Activated T-cell treated with anti-CD3 and anti-CD28 coated beads, Interleukin-2, amount 50 U/mL, for 24 hours (primary cell): ENCODE data around the gene NR3C1.

ENCODE experiments used
- DNase-seq: peaks from one replicate; pipeline ENCODE4 v3.0.0-alpha.2; 2020
- H3K27ac Mint-ChIP-seq: 2 replicates; pipeline ENCODE4 v1.8.0; 2020; ENCODE audit warnings: mild to moderate bottlenecking, mixed read lengths
- H3K27me3 Mint-ChIP-seq: 2 replicates; pipeline ENCODE4 v1.8.0; 2020; ENCODE audit warnings: mixed read lengths
- H3K36me3 Mint-ChIP-seq: 2 replicates; pipeline ENCODE4 v1.8.0; 2020; ENCODE audit warnings: low read depth, mixed read lengths
- H3K4me1 Mint-ChIP-seq: 2 replicates; pipeline ENCODE4 v1.8.0; 2020; ENCODE audit warnings: low read depth, mixed read lengths
- H3K4me3 Mint-ChIP-seq: 2 replicates; pipeline ENCODE4 v1.8.0; 2020; ENCODE audit warnings: mild to moderate bottlenecking, moderate library complexity, mixed read lengths
- H3K9me3 Mint-ChIP-seq: 2 replicates; pipeline ENCODE4 v1.8.0; 2020; ENCODE audit warnings: mixed read lengths

Gene NR3C1

DNA sequence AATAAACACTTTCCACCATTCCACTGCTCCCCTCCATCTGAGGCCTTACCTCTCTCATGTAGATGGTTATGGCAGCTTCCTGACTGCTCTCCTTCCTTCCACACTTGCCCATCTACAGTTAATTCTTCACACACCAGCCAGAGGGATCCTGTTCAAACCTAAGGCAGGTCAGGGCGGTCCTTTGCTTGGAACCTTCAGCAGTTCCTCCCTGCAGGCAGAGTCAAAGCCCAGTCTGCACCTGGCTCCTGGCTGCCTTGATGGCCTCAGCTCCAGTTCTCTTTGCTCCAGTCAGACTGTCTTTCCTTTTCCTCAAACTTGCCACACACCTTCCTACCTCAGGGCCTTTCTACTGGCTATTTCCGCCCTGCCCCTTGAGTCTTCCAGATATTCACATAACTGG, 30.2 kb upstream of the NR3C1 start:
- no peaks in the 10 kb centered on the region for H3K36me3 Mint-ChIP-seq
- DNase-seq, result no peak
- H3K27ac Mint-ChIP-seq, result peak overlapping the region; percentile 96
- peaks cover 83% of the 10 kb centered on the region for H3K4me1 Mint-ChIP-seq
- H3K9me3 Mint-ChIP-seq, result peaks cover 2% of the 10 kb centered on the region
- H3K4me3 Mint-ChIP-seq, result peak overlapping the region; percentile 81
- no peaks in the 10 kb centered on the region for H3K27me3 Mint-ChIP-seq

GRCh38 chr5:143432658-143433239, 29.3 kb upstream of the NR3C1 start:
- peaks cover 2% of the 10 kb centered on the region for H3K9me3 Mint-ChIP-seq
- H3K27me3 Mint-ChIP-seq, result no peaks in the 10 kb centered on the region
- H3K4me1 Mint-ChIP-seq, result peaks cover 87% of the 10 kb centered on the region
- no peaks in the 10 kb centered on the region for H3K36me3 Mint-ChIP-seq
- H3K4me3 Mint-ChIP-seq, result peak overlapping the region; percentile 34
- no peak for DNase-seq
- H3K27ac Mint-ChIP-seq, result peak overlapping the region; percentile 37

DNA sequence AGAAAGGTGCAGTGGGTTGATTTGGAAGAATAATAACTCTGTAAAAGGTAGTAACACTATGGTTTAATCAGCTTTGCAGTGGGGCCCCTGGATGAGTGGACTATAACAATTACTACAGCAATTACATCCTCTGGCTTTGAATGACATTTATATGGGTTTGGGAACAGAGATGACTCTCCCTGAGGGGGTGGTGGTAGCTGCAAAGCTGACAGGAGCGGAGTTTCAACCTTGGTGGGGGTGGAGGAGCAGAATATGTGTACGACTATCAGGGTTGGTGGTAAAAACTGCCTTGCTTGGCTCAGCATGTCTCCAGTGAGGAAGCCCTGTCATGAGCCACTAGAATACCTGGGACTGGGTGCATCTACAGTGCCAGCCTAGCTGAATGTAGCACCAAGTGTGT, 28.3 kb upstream of the NR3C1 start:
- H3K27me3 Mint-ChIP-seq, result no peaks in the 10 kb centered on the region
- H3K4me3 Mint-ChIP-seq, result peak overlapping the region; percentile 34
- peak; percentile 43 for DNase-seq
- H3K27ac Mint-ChIP-seq, result peak overlapping the region; percentile 73
- peaks cover 87% of the 10 kb centered on the region for H3K4me1 Mint-ChIP-seq
- H3K9me3 Mint-ChIP-seq, result peaks cover 2% of the 10 kb centered on the region
- no peaks in the 10 kb centered on the region for H3K36me3 Mint-ChIP-seq

- Mint-ChIP-seq H3K4me3 (no peak overlapping the region), H3K4me1 (peaks cover 70% of the 10 kb centered on the region), H3K27me3 (no peaks in the 10 kb centered on the region), H3K9me3 (peaks cover 5% of the 10 kb centered on the region), H3K27ac (no peak overlapping the region), H3K36me3 (peaks cover 5% of the 10 kb centered on the region)
- DNase-seq, result no peak
These were observed 25.4 kb upstream of the NR3C1 start for GRCh38 chr5:143428738-143429420.

DNA sequence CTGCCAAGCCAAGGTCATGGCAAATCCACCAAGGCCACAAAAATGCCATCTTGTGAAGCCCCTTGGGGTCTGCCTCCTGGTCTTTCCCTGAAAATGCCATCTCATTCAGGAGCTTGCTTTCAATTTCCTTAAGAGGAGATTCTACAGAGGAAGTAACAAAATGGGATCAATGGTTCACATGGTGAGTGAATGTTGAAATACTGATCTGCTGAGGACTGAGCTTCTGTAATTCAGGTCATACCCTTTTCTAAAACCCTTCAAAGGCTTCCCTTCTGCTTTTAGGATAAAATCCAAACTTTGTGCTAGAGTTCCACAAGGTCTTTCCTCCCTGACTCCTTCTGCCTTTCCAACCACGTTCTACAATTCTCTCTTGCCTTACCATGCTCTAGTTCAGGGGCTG, 24.7 kb upstream of the NR3C1 start:
- H3K27me3 Mint-ChIP-seq, result no peaks in the 10 kb centered on the region
- H3K27ac Mint-ChIP-seq, result no peak overlapping the region
- no peak overlapping the region for H3K4me3 Mint-ChIP-seq
- H3K9me3 Mint-ChIP-seq, result peaks cover 5% of the 10 kb centered on the region
- DNase-seq, result no peak
- peaks cover 5% of the 10 kb centered on the region for H3K36me3 Mint-ChIP-seq
- H3K4me1 Mint-ChIP-seq, result peaks cover 64% of the 10 kb centered on the region

DNA sequence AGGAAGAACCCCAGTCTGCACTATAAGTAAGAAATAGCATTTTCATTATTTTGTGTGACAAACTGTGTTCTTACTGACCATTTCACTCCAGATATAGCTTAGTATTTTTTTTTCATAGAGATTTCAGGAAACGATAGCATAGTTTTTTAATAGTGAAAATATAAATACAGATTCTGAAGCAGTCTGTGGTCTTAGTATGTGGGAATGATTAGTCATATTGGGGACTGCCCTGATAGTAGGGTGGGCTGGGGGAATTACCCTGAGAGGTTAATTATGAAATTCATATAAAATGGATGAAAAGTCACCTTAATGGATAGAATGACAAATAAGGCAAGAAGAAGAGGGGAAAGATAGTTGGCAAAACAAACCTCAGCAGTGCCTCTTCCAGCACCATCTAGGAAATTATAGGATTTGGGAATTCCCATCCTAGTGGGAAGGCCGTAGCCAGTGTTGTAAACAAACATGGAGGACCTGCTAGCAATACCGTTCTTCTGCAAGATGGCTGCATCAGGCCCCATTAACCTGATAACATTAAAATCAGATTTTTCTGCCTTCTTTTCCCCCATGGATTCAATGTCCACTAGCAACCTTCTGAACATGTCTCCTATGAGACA, 23.7 kb upstream of the NR3C1 start:
- H3K27ac Mint-ChIP-seq, result peak overlapping the region; percentile 72
- peaks cover 5% of the 10 kb centered on the region for H3K36me3 Mint-ChIP-seq
- H3K4me3 Mint-ChIP-seq, result peak overlapping the region; percentile 5
- peaks cover 59% of the 10 kb centered on the region for H3K4me1 Mint-ChIP-seq
- no peak for DNase-seq
- H3K9me3 Mint-ChIP-seq, result peaks cover 5% of the 10 kb centered on the region
- H3K27me3 Mint-ChIP-seq, result no peaks in the 10 kb centered on the region

- Mint-ChIP-seq H3K4me3 (peak overlapping the region; percentile 5), H3K27me3 (no peaks in the 10 kb centered on the region), H3K36me3 (peaks cover 5% of the 10 kb centered on the region), H3K4me1 (peaks cover 52% of the 10 kb centered on the region), H3K9me3 (peaks cover 5% of the 10 kb centered on the region), H3K27ac (peak overlapping the region; percentile 72)
- DNase-seq, result no peak
These were observed 23.0 kb upstream of the NR3C1 start for GRCh38 chr5:143426437-143426991.

GRCh38 chr5:143425835-143426234, 22.3 kb upstream of the NR3C1 start:
- H3K36me3 Mint-ChIP-seq, result peaks cover 5% of the 10 kb centered on the region
- peaks cover 5% of the 10 kb centered on the region for H3K9me3 Mint-ChIP-seq
- H3K4me1 Mint-ChIP-seq, result peaks cover 46% of the 10 kb centered on the region
- H3K4me3 Mint-ChIP-seq, result no peak overlapping the region
- no peak for DNase-seq
- no peak overlapping the region for H3K27ac Mint-ChIP-seq
- no peaks in the 10 kb centered on the region for H3K27me3 Mint-ChIP-seq

DNA sequence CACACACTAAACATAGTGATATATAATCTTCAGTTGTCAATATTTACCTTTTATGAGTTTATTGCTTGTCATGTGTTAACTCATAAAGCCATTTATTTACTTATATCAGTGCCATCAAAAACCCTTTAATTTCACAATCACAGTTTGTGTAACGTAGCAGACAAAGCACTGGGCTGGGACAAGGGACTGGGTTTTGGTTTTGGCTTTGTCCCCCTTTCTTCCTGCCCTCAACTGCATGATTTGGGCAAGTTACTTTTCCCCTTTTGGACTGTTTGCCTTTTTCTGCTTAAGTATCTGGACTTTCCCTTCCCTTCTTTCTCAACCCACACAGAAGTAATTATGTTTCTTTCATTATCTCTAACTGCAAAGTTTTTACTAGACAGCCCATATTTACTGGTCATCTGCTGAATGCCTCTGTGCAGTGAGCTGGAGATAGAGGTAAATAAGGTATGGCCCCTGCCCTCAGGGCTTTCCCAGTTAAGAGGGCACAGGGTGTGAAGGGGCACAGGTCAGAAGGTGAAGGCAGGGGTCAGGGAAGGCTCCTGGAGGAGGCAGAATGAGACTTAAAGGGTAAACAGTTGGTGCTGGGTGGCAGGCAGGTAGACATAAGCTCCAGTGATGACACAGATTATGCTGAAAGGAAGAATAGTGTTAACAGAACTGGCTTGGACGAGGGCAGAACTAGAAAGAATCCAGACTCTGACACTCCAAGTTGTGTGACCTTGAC, 14.8 kb upstream of the NR3C1 start:
- Mint-ChIP-seq H3K36me3 (no peaks in the 10 kb centered on the region), H3K4me3 (no peak overlapping the region), H3K27ac (peak overlapping the region; percentile 81), H3K4me1 (peaks cover 32% of the 10 kb centered on the region), H3K9me3 (no peaks in the 10 kb centered on the region), H3K27me3 (no peaks in the 10 kb centered on the region)
- no peak for DNase-seq

DNA sequence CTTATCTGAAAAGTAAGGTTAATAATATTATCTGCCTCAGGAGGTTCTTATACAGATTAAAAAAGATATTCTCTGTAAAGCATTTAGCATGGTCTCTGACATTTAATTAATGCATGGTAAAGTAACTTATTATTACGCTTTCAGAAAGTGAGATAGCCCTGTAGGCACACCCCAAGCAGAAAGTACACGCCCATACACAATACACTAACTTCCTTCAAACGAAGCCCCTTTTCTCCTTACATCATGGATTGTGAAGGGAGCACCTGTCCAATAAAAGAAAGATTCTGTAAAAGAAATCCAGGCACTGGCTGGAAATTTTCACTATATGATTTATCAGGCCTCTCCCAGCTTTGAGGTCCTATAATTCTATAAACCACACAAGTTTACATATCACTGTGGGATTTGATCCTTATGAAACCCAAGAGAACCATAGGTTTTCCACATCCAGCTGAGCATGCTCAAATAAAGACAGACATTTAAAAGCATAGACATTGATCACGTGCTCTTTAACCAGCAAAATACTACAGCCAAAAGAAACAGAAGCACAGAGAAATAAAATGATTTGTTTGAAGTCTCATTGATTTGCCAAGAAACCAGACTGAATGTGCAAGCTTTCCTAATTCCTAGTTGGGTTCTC, 14.1 kb upstream of the NR3C1 start:
- Mint-ChIP-seq H3K4me3 (no peak overlapping the region), H3K4me1 (peaks cover 34% of the 10 kb centered on the region), H3K27me3 (no peaks in the 10 kb centered on the region), H3K9me3 (no peaks in the 10 kb centered on the region), H3K36me3 (no peaks in the 10 kb centered on the region), H3K27ac (no peak overlapping the region)
- no peak for DNase-seq

GRCh38 chr5:143416411-143416810, 12.9 kb upstream of the NR3C1 start:
- Mint-ChIP-seq H3K9me3 (no peaks in the 10 kb centered on the region), H3K27ac (no peak overlapping the region), H3K4me3 (no peak overlapping the region), H3K36me3 (no peaks in the 10 kb centered on the region), H3K27me3 (no peaks in the 10 kb centered on the region), H3K4me1 (peaks cover 42% of the 10 kb centered on the region)
- no peak for DNase-seq

GRCh38 chr5:143413958-143414669, 10.6 kb upstream of the NR3C1 start:
- DNase-seq, result no peak
- Mint-ChIP-seq H3K27ac (peak overlapping the region; percentile 22), H3K4me1 (peaks cover 52% of the 10 kb centered on the region), H3K36me3 (no peaks in the 10 kb centered on the region), H3K4me3 (no peak overlapping the region), H3K27me3 (no peaks in the 10 kb centered on the region), H3K9me3 (no peaks in the 10 kb centered on the region)

DNA sequence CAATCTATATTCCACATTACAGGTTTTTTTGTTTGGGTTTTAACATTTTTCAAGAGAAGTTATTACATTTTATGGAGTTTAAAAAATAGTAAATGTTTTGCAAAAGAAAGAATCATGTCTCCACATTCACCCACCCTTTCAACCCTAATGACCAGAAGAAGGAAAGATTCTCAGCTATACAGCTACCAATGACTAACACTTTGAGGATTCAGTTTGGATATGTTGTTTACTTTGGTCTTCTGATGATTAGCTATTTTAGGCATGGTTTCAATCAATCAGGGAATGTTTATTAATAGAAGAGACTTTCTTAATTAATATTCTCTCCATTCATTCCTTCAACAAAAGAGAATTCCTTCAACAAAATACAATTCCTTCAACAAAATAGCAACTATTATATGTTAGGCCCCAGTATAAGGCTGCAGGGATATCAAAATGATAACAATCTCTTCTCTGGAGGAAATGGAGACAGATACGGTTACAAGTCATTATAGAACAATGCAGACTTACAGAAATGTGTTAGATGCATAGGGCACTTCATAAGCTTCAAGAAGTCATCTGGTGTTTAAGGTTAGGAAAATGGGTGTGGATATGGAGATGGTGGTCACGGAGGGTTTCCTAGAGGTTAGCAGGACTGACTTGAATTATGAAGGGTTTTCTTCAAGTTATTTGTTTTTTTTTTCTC, 9.3 kb upstream of the NR3C1 start:
- H3K9me3 Mint-ChIP-seq, result no peaks in the 10 kb centered on the region
- no peak overlapping the region for H3K27ac Mint-ChIP-seq
- H3K4me1 Mint-ChIP-seq, result peaks cover 43% of the 10 kb centered on the region
- no peaks in the 10 kb centered on the region for H3K27me3 Mint-ChIP-seq
- H3K36me3 Mint-ChIP-seq, result no peaks in the 10 kb centered on the region
- no peak for DNase-seq
- H3K4me3 Mint-ChIP-seq, result no peak overlapping the region
